HG02759 (cell line): ENCODE results near the gene SEC16B.

Experiments used
- ATAC-seq: cut with Tn5 transposase; IDR thresholded peaks from one replicate; pipeline ENCODE4 v1.9.1; 2021; ENCODE audit warnings: mild to moderate bottlenecking, moderate library complexity; ENCODE audit not compliant: unreplicated experiment

Gene SEC16B

DNA sequence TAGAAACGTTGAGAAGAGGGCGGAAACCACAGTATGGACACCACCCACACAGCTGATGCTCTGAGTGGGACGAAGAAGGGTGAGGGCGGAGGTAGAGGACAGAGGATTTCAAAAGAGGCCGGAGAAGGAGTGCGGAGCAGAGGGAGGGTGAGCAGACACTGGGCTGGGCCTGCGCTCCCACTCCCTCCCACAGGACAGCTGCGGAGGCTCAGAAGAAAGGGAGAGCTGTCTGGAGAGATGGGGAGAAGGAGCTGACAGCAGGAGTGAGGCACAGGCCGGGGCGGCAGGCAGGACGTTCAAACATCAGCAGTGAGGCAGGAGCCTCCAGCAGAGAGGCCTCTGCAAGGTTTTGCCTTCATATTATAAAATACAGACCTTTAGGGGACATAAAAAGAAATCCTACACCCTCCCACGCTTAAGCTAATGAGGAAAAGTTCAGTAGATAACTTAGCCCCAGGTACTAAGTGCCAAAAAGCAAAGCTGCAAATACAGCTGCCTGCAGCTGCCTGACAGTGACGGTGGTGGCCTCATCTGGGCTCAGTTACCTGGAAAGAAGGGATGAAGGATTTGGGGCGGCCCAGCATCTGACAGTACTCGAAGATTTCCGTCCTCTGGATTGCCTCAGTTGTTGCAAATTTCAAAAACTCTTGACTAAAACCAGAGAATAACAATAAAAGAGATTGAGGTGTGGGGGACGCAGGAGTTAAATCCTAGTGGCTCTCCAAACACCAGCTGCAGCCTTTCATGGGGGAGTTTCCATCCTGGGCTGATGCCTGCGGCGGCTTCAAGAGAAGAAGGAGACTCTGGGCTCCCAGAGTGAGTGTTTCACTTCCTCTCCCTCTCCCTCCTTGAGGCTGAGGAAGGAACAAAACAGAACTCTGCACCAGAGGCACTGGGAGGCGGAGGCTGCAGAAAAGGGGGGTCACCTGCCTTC, 25.6 kb downstream of the SEC16B start:
- no peak for ATAC-seq

- no peak for ATAC-seq
Observed at GRCh38 chr1:177941976-177942375, 27.9 kb downstream of the SEC16B start.

DNA sequence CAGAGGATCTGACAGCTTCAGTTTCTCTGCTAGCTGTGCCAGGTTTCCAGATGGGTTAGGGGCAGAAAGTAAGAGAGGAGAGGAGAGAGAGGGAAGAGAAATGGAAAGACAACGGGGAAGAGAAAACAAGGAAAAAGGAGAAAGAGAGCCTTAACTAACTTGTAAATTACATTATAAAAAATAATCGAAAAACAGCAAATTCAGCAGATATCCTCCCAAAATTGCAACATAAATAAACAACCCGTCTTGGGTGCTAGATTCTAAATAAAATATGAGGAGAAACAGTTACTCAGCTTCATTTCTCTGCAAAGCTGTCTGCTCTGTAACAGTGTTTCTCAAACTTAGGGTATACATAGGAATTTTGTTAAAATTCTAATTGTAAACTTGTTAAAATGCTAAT, 29.2 kb downstream of the SEC16B start:
- ATAC-seq = no peak

GRCh38 chr1:177937931-177938330, 31.9 kb downstream of the SEC16B start:
- no peak for ATAC-seq

DNA sequence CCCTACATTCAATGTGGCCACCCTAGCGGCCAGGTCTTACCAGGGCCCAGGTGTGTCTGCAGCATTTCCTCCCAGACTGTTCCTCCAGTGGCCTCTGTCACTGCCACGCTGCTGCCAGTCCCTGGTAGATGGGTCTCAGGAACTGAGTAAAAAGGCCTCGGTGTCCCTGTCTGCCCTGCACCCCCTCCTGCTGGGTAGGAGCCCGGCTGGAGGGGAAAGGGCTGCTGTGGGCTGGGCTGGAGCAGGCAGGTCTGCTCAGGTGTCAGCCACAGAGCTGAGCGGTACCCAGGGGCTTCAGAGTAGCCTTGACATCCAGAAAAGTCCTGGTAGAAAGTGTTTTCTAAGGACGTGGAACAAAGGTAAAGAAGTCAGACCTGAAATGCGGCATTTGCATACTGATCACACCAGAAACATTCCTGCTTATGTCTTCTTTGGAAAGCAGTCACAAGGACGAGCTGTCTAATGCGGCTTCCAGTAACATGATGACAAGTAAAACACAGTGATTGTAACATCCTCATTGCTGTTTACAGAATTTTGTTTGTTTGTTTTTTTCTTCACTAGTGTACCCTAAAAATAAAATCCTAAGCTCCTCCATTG, 32.6 kb downstream of the SEC16B start:
- no peak for ATAC-seq

DNA sequence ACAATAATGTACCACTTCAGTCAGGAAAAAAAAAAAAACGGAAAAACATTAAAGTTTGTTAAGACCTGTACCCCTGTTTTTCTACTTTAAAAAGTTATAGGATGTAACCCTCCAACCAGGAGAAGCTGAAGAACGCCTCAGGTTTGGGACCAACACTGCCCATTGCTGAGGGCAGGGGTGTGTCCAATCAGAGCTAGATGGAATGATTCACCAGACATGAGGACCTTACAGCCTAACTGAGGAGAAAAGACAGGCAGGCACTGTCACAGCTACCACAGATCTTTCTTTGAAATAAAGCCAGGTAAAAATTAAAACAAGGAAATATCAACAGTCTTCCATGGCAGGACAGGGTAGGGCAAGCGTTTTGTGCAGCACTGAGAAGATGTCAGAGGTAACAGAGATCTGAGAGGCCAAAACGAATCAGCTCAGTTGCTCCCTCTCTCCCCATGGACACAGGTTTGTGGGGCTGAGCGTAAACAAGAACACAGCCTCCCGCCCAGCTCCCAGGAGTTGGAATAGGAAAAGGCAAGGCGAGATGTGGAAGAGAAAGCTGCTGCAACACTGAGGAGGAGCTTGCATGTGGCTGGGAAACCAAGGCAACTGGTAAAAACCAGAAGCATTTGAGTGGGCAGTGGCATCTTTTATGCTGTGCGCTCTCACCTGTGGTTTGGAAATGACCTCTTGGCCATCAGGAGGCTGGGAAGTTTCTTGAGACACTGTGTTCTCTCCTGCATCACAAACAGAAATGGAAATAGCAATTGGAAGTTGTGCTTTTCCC, 34.0 kb downstream of the SEC16B start:
- no peak for ATAC-seq

- no peak for ATAC-seq
Observed at GRCh38 chr1:177934927-177935326, 34.9 kb downstream of the SEC16B start.

DNA sequence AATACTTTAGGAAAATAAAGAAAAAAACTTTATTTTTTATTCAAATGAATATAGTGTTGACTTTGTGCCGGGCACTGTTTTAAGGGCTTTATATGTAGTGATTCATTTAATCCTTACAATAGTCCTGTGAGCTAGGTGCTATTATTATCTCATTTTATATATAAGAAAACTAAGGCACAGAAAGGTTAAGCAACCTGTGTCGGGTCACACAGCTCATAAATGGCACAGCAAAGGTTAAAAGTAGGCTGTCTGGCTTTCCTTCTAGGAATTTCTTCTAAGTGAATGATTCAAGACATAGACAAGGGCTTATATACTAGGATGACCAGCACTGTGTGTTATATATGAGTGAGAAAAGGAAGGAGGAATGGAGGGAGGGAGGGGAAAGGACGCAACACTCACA, 35.4 kb downstream of the SEC16B start:
- no peak for ATAC-seq

DNA sequence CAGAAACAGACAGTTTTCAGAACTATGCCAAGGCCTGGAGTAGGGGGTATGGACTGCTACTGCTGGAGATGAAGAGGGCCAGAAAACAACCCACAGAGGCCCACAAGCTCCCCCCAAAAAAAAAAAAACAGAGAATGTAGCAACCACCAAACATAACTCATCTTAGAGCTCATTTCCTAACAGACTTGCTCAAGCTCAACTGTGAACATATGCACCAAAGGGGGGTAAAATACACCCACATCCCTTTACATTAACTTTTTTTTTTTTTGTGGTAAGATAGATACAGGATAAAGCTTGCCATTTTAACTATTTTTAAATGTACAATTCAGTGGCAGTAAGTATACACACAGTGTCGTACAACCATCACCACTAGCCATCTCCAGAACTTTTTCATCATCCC, 36.0 kb downstream of the SEC16B start:
- no peak for ATAC-seq

GRCh38 chr1:177932123-177932522, 37.7 kb downstream of the SEC16B start:
- ATAC-seq = no peak

GRCh38 chr1:177928952-177929351, 40.9 kb downstream of the SEC16B start:
- no peak for ATAC-seq

DNA sequence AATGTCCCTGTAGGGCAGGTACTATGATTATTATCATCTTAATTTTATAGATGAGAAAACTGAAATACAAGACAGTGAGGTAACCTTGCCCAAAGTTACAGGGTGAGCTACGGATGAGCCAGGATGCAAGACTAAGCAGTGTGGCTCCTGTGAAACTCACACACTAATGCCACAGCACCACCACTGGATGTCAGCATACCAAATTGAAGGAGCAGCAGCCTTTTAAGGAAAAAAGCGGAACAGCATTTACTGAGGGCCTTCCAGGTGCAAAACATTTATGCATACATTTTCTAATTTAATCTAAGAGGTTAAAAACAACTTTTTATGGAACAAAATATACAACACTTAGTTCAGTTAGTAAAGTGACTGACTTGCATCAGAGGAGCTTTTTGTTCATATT, 41.7 kb downstream of the SEC16B start:
- no peak for ATAC-seq

- no peak for ATAC-seq
Observed at GRCh38 chr1:177927021-177927596, 42.7 kb downstream of the SEC16B start.

- no peak for ATAC-seq
Observed at GRCh38 chr1:177926201-177926600, 43.7 kb downstream of the SEC16B start.

DNA sequence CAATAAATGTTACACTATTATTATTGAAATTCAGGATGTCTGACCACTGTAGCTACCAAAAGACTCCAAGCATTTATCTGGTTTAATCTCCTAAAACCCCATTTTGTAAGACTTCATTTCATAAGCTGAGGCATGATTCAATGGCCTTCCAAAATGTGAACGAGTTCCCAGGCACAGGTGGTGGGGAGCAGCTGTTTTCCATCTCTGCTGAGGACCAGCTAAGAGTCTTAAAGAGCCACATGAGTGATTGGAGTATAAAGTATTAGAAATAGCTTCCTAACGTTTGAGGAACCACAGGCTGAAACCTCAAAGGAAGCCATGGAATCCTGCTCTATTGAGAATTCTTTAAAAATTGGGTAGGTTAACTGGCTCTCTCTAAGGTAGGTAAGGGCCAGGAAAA, 44.9 kb downstream of the SEC16B start:
- ATAC-seq = no peak

GRCh38 chr1:177923441-177923840, 46.4 kb downstream of the SEC16B start:
- ATAC-seq = no peak

DNA sequence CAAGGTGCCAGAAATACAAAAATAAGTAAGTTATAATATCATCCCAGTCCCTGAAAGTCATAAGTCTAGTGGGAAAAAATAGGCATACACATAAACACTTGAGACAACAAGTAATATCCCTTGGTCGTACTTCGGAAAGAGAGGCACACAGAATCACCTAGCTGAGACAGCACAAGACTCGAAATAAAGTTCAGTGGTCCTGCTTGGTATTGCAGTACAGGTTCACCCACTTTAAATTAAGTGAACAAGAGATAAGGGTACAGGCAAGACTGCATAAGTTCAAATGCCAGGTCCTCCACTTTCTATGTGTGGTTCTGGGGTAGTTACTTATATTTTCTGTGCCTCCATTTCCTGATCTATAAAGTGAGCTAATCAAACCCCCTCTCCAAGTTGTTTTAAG, 47.6 kb downstream of the SEC16B start:
- ATAC-seq = no peak

DNA sequence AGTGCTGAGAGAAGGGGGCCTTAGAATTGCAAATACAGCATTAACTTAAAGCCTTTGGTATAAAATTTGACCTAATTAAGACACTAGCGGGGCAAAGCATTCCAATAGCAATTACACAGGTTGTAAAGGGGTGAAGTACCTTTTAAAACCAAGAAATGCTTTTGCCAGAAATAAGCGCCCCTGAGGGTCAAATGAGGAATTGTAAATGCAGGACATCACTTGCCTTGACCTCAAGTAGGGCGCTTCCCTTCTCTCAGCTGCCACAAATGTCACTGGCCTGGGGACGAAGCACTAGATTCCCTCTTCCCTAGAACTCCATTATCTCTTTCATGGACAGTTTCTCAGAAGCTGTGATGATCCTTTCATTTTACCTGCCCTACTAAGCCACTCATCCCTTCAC, 48.3 kb downstream of the SEC16B start:
- no peak for ATAC-seq

GRCh38 chr1:177920091-177920490, 49.8 kb downstream of the SEC16B start:
- ATAC-seq = no peak

DNA sequence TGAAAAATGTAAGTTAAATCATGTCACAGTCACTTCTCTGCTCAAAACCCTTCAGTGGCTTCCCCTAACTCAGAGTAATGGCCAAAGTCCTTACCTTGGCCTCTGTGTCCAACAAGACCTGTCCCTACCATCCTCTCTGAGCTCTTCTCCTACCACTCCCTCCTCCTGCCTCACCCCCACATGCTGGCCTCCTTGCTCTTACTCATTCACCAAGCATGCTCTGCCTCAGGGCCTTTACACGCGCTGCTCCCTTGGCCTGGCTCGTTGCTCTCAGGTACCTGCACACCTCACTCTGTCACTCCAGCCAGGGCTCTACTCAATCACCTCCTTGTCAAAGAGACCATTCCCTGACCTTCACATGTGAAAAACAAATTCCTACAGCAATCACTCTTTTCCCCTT, 54.2 kb downstream of the SEC16B start:
- ATAC-seq = no peak

DNA sequence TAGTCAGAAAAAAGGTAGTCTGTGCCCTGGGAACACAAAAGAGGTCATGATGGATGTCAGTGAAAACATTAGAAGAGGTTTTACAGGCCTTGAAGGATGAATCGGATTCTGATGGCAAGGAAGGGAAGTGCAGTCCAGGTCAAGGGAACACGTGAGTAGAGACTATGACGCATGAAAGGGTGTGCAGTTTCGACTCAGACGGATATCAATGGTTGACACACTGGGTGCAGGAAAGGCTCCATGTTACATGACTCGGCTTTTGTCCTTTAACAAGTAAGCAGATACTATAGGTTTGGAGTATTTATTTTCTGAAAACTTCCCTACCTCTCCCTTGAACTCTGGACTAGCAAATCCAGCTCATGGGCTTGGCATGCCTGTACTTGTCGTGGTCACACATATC, 55.3 kb downstream of the SEC16B start:
- no peak for ATAC-seq
